Endothelial cell of umbilical vein (primary cell): ENCODE measurements around the gene EP300. TPM values are rescaled to one million over a fixed set of nuclear protein-coding genes. Genes with fewer than 3 reads are reported as not detected.
A peak's percentile ranks its signal among the peaks of the same experiment; 100 is the strongest.

Source experiments
- BruUV-seq: library from RNA; stranded (reverse); fragments of 400-500 nt; replicated peaks from 2 replicates; lab custom pipeline; 2021; lab: Mats Ljungman, UMichigan
- CTCF ChIA-PET: fragments of 300-600, 350-600 bp; sonication (Branson Sonifier 250); formaldehyde crosslinking; loops from one replicate; lab custom pipeline; 2021; ENCODE audit warnings: antibody characterized with exemption, inconsistent platforms; lab: Charles Lee
- POLR2A ChIA-PET: fragments of 300-600, 350-600 bp; sonication (Branson Sonifier 250); formaldehyde crosslinking; loops from one replicate; lab custom pipeline; 2021; ENCODE audit warnings: antibody characterized with exemption, inconsistent platforms; lab: Charles Lee
- DNase-seq: peaks from one replicate; pipeline ENCODE4 v3.0.0-alpha.2; 2011; ENCODE audit warnings: low read depth, low spot score
- FAIRE-seq: peaks from 2 replicates; lab custom pipeline; 2011; peaks lifted over from hg19 to GRCh38; lab: Jason Lieb, UNC
- H2AFZ ChIP-seq: 2 replicates; pipeline ENCODE4 v1.6.0; 2012; ENCODE audit warnings: low read depth, low read length, control low read depth, inconsistent platforms
- H3K27ac ChIP-seq: 2 replicates; pipeline ENCODE4 v1.5.1; 2011; ENCODE audit warnings: low read depth, mild to moderate bottlenecking, control low read depth, low read length, moderate library complexity; ENCODE audit not compliant: insufficient read depth
- H3K27me3 ChIP-seq, 2 experiments: 2 replicates each; pipeline versions ENCODE4 v1.6.0 to v1.6.1; 2011; ENCODE audit warnings: low read length in 2 of 2, mixed read lengths in 1 of 2; ENCODE audit not compliant: control insufficient read depth in 2 of 2, insufficient read depth in 2 of 2
- H3K36me3 ChIP-seq, 2 experiments: 2 replicates in 1 of 2; 3 replicates in 1 of 2; pipeline ENCODE4 v1.5.1; 2011; ENCODE audit warnings: low read length in 2 of 2, mild to moderate bottlenecking in 1 of 2, moderate library complexity in 1 of 2; ENCODE audit not compliant: control insufficient read depth in 2 of 2, insufficient read depth in 2 of 2; ENCODE audit errors: extremely low read depth in 1 of 2
- H3K4me1 ChIP-seq: 3 replicates; pipeline ENCODE4 v1.5.1; 2011; ENCODE audit warnings: mild to moderate bottlenecking, low read length; ENCODE audit not compliant: control insufficient read depth, insufficient read depth; ENCODE audit errors: extremely low read depth
- H3K4me2 ChIP-seq: 2 replicates; pipeline ENCODE4 v1.6.1; 2011; ENCODE audit warnings: low read length, control low read depth, mixed read lengths; ENCODE audit not compliant: insufficient read depth
- H3K4me3 ChIP-seq, 3 experiments: fragments of 200-600 bp in 1 of 3; sonication (generic), shearing (Covaris generic) in 1 of 3; replicated peaks in 1 of 3; 2 replicates each; pipeline ENCODE4 v1.5.1; 2011 to 2016; ENCODE audit warnings: control low read depth in 3 of 3, low read length in 3 of 3, mild to moderate bottlenecking in 2 of 3, inconsistent platforms in 1 of 3, low read depth in 1 of 3, moderate library complexity in 1 of 3; ENCODE audit not compliant: insufficient read depth in 1 of 3
- H3K79me2 ChIP-seq: 2 replicates; pipeline ENCODE4 v1.6.0; 2012; ENCODE audit warnings: low read length, inconsistent platforms; ENCODE audit not compliant: control insufficient read depth, insufficient read depth
- H3K9ac ChIP-seq: replicated peaks from 2 replicates; pipeline ENCODE3; 2011; ENCODE audit warnings: low read length, control low read depth; ENCODE audit not compliant: insufficient read depth; ENCODE audit errors: extremely low read depth
- H3K9me1 ChIP-seq: replicated peaks from 3 replicates; pipeline ENCODE4 v1.6.0; 2011; ENCODE audit warnings: mild to moderate bottlenecking, low read length; ENCODE audit not compliant: control insufficient read depth, insufficient read depth; ENCODE audit errors: extremely low read depth
- H3K9me3 ChIP-seq: replicated peaks from 2 replicates; pipeline ENCODE4 v1.5.1; 2012; ENCODE audit warnings: low read length, inconsistent platforms; ENCODE audit not compliant: control insufficient read depth, insufficient read depth
- H4K20me1 ChIP-seq: replicated peaks from 2 replicates; pipeline ENCODE3; 2011; ENCODE audit warnings: mild to moderate bottlenecking, low read length; ENCODE audit not compliant: control insufficient read depth, insufficient read depth; ENCODE audit errors: extremely low read depth
- CTCF ChIP-seq, 2 donors: IDR thresholded peaks; 1 replicate in 1 of 2; 2 replicates in 1 of 2; pipeline ENCODE4 v1.5.1; 2011; ENCODE audit warnings: low read length in 2 of 2, mild to moderate bottlenecking in 2 of 2, moderate library complexity in 2 of 2, control low read depth in 1 of 2, inconsistent platforms in 1 of 2, low read depth in 1 of 2; ENCODE audit not compliant: insufficient read depth in 1 of 2; ENCODE audit errors: extremely low read depth in 1 of 2
- EZH2 ChIP-seq: IDR thresholded peaks from 2 replicates; pipeline ENCODE4 v1.6.1; 2012; ENCODE audit warnings: borderline replicate concordance, low read depth, mild to moderate bottlenecking, moderate library complexity, low read length, inconsistent platforms; ENCODE audit not compliant: severe bottlenecking
- FOS ChIP-seq: IDR thresholded peaks from 2 replicates; pipeline ENCODE4 v1.6.1; 2011; ENCODE audit warnings: mild to moderate bottlenecking, low read length, moderate library complexity, borderline replicate concordance; ENCODE audit not compliant: insufficient read depth
- JUN ChIP-seq: IDR thresholded peaks from 2 replicates; pipeline ENCODE4 v1.6.1; 2011; ENCODE audit warnings: borderline replicate concordance, low read depth; ENCODE audit not compliant: insufficient read length, insufficient read depth
- MAX ChIP-seq: IDR thresholded peaks from 2 replicates; pipeline ENCODE4 v1.6.1; 2011; ENCODE audit not compliant: insufficient read depth, insufficient read length
- MYC ChIP-seq: IDR thresholded peaks from one replicate; pipeline ENCODE4 v1.6.1; 2011; ENCODE audit warnings: mild to moderate bottlenecking, low read depth, low read length
- POLR2A ChIP-seq: IDR thresholded peaks from 2 replicates; pipeline ENCODE4 v1.6.1; 2012; ENCODE audit warnings: low read depth, mild to moderate bottlenecking, control low read depth, low read length
- POLR2AphosphoS5 ChIP-seq: IDR thresholded peaks from 2 replicates; pipeline ENCODE4 v1.6.1; 2012; ENCODE audit warnings: low read depth, mild to moderate bottlenecking, control low read depth, low read length, moderate library complexity; ENCODE audit not compliant: insufficient read depth
- dilution Hi-C: fragments of 300-500 bp; cut with MboI; formaldehyde crosslinking; loops from one replicate; pipeline ENCODE4 v1.15.0; 2019; ENCODE audit warnings: low sequenced_read_pairs; ENCODE audit not compliant: extremely low pct_ligation_motif_present
- intact Hi-C: fragments of 100-400 bp; cut with micrococcal nuclease; formaldehyde crosslinking; loops from one replicate; pipeline ENCODE4 v1.10.0; 2022
- polyA plus RNA-seq, 4 experiments: library from polyadenylated mRNA; depleted of rRNA in 3 of 4; stranded (reverse) in 3 of 4; unstranded in 1 of 4; fragments of >200 nt; gene quantifications; 2 replicates each; pipeline versions ENCODE4 v1.2.1 to v1.2.3, GENCODE V29; 2011 to 2012; ENCODE audit warnings: missing spikeins in 1 of 4
- total RNA-seq: library from RNA; stranded (reverse); gene quantifications from 2 replicates; pipeline ENCODE4 v1.2.3, GENCODE V29; 2021

EP300 gene
- total and polyA plus RNA-seq, 2 donors (not counting 3 experiments of a cell fraction or from before 2014, with no cell fraction given) = 24.4 to 63.0 TPM

GRCh38 chr22:41091132-41092022 is 1.0 kb upstream of the EP300 start:
- Histone ChIP-seq H3K4me2 (peak overlapping the region; percentile 60), H3K79me2 (peaks cover 42% of the 10 kb centered on the region), H3K27me3 (no peaks in the 10 kb centered on the region), H3K36me3 (no peaks in the 10 kb centered on the region), H3K4me1 (peaks cover 25% of the 10 kb centered on the region), H3K9me3 (no peaks in the 10 kb centered on the region), H4K20me1 (peaks cover 12% of the 10 kb centered on the region), H3K4me3 (peak overlapping the region; percentile 99 to 100 (median 100)), H3K9ac (peak overlapping the region; percentile 99), H3K27ac (peak overlapping the region; percentile 98), H2AFZ (peak overlapping the region; percentile 69), H3K9me1 (peaks cover 5% of the 10 kb centered on the region)
- TF ChIP-seq MYC (no peak), CTCF (IDR thresholded peaks at IDR 0.05; ENCODE audit: extremely low read depth in 1 of 2, insufficient read depth in 1 of 2, low read depth in 1 of 2, low read length in 2 of 2) (no peak), FOS (no peak), POLR2A (peak; percentile 74), JUN (no peak), EZH2 (no peak), MAX (no peak), POLR2AphosphoS5 (peak; percentile 71)
- dilution Hi-C loops = no loop called here
- ChIA-PET CTCF (interaction anchor here (1.1 to 6.8 kb wide), 3 partner anchors 140 to 169 kb away, joined by 4 to 59 read pairs (median 5); partner anchors contain the start of gene RBX1), POLR2A (interaction anchor here (0.6 to 1.1 kb wide), 3 partner anchors 110 to 140 kb away, joined by 3 to 4 read pairs (median 3); no protein-coding TSS in a partner anchor)
- BruUV-seq = TSS peak; percentile 87
- FAIRE-seq (peak; percentile 78), DNase-seq (peak; percentile 99)
- intact Hi-C loops = loop anchor here (1.0 to 5.0 kb wide), 4 partner anchors 69 to 216 kb away; partner anchors contain the start of gene RBX1
